ENCODE measurements around the gene LPP. TPM values are rescaled to one million over a fixed set of nuclear protein-coding genes. Genes with fewer than 3 reads are reported as not detected.

The LPP gene
- total and polyA plus RNA-seq, 8 donors, result 4.9 to 84.4 (median 45.9) TPM

DNA sequence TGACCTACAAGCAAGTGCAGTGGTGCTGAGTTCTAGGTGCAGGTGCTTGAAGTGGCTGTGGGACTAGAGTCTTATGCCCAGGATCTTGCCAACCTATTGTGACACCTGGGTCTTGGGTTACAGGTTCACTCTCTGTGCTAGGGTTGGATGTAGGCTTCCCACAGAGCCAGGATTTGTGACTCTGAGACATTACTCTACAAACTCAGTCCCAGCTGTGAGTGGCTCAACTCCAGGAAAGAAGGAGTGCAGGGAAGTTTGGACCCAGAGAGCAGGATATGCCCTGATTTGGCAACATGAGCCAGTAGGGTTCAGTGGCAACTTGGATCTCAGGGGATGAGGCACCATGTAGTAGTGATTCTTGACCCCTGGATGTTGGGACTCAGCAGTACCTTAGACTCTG is 182.2 kb downstream of the LPP start:
- intact Hi-C loops (cut with DNase I), result no loop called here
- H3K4me3 ChIP-seq, result no peak overlapping the region
- ATAC-seq (no peak), FAIRE-seq (no peak), DNase-seq (no peak)
- TF ChIP-seq, protein P1, sequence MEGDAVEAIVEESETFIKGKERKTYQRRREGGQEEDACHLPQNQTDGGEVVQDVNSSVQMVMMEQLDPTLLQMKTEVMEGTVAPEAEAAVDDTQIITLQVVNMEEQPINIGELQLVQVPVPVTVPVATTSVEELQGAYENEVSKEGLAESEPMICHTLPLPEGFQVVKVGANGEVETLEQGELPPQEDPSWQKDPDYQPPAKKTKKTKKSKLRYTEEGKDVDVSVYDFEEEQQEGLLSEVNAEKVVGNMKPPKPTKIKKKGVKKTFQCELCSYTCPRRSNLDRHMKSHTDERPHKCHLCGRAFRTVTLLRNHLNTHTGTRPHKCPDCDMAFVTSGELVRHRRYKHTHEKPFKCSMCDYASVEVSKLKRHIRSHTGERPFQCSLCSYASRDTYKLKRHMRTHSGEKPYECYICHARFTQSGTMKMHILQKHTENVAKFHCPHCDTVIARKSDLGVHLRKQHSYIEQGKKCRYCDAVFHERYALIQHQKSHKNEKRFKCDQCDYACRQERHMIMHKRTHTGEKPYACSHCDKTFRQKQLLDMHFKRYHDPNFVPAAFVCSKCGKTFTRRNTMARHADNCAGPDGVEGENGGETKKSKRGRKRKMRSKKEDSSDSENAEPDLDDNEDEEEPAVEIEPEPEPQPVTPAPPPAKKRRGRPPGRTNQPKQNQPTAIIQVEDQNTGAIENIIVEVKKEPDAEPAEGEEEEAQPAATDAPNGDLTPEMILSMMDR (IDR thresholded peaks at IDR 0.05), result no peak
- peaks cover 0 to 3% (median 0%) of the 10 kb centered on the region in 3 donors for H3K4me1 ChIP-seq
- no peaks in the 10 kb centered on the region for H3K9me3 ChIP-seq
- no peaks in the 10 kb centered on the region for H3K27me3 ChIP-seq
- no peaks in the 10 kb centered on the region for H3K36me3 ChIP-seq
- H3K27ac ChIP-seq, result no peak overlapping the region

DNA sequence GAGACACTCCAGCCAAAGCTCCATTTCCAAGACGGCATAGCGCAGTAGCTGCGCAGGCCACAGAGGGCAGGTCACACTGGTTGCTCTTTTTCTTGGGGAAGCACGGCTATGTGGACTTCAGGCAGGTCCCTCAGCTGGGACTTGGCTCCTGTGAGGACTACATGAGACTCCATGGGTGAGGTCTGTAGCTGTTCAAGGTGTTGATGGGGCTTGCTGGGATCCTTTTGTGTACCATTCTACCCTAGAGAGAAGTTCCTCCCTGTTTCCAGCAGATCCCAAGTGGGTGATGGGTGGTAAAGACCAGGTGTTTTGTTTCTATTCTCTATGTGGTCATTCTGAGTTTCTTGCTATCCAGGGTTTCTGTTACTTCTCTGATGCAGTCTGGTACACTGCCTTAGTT is 183.3 kb downstream of the LPP start:
- 97 to 100% methylated on average over 4 of the region's 4 CpGs for WGBS, 2 donors
- Histone ChIP-seq H3K27ac (no peak overlapping the region), H3K4me1 (peaks cover 0 to under 1% (median 0%) of the 10 kb centered on the region in 3 donors), H3K9me3 (no peaks in the 10 kb centered on the region), H3K4me3 (no peak overlapping the region), H3K27me3 (no peaks in the 10 kb centered on the region), H3K36me3 (no peaks in the 10 kb centered on the region)
- FAIRE-seq, result no peak
- TF ChIP-seq, protein P1 (IDR thresholded peaks at IDR 0.05), result no peak
- intact Hi-C loops (cut with DNase I), result no loop called here
- ATAC-seq, result no peak
- no peak for DNase-seq

DNA sequence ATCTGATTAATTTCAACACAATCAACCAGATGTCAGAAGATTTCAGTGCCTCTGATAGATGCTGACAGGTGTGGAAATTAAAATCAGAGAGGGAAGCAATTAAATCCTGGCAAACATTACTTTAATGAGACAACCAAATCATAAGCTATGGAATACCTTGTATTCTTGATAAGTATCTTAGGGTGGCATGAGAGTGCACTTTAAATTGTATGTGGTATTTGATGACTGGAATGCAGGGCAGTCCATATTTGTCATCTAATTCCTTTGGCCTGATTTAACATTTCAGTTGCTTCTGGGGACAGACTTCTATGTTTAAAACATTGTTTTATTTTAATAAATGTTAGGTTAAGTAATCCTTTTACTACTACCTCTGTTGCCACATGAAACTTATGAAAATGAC is 184.1 kb downstream of the LPP start:
- ATAC-seq (no peak), FAIRE-seq (no peak), DNase-seq (no peak)
- no peaks in the 10 kb centered on the region for H3K36me3 ChIP-seq
- no peaks in the 10 kb centered on the region for H3K27me3 ChIP-seq
- H3K9me3 ChIP-seq, result no peaks in the 10 kb centered on the region
- TF ChIP-seq, protein P1 (IDR thresholded peaks at IDR 0.05), result no peak
- H3K27ac ChIP-seq, result no peak overlapping the region
- no peak overlapping the region for H3K4me3 ChIP-seq
- H3K4me1 ChIP-seq, result peaks cover under 1 to 3% (median 2%) of the 10 kb centered on the region in 3 donors
- intact Hi-C loops (cut with DNase I), result no loop called here

DNA sequence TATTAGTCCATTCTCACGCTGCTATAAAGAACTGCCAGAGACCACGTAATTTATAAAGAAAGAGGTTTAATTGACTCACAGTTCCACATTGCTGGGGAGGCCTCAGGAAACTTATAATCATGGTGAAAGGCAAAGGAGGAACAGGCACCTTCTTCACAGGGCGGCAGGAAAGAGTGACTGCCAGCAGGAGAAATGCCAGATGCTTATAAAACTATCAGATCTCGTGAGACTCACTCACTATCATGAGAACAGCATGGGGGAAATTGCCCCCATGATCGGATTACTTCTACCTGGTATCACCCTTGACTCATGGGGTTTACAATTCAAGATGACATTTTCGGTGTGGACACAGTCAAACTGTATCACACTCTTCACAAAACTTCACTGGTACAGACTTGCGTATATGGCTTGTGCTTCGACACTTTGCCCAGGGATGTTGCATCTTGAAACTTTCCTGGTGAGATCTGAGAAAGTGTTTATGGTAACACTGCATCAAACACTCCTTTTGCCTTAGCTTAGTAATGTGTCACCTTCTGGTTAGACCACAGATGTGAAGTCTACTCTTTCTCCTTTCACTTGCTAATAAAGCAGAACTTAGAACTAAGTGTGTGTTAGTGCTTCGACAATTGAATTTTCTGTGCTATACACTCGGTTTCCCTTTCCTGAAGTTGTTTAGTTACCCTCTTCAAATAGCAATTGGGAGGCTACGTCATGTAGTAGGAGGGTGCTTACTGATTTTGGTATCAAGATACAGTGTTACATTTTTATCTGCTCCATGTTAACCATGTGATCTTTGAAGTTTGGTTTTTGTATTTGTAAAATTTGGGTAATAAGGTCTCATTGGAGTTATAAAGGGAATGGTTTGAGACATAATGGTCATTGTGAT is 185.7 kb downstream of the LPP start:
- no peak for ATAC-seq
- DNase-seq, result no peak
- intact Hi-C loops (cut with DNase I), result no loop called here
- WGBS, 2 donors, result 90% methylated on average over 11 of the region's 11 CpGs
- Histone ChIP-seq H3K36me3 (no peaks in the 10 kb centered on the region), H3K4me3 (no peak overlapping the region), H3K27ac (no peak overlapping the region), H3K4me1 (peaks cover 6 to 11% (median 11%) of the 10 kb centered on the region in 3 donors), H3K9me3 (no peaks in the 10 kb centered on the region), H3K27me3 (no peaks in the 10 kb centered on the region)
- FAIRE-seq, result no peak
- TF ChIP-seq, protein P1 (IDR thresholded peaks at IDR 0.05), result no peak

DNA sequence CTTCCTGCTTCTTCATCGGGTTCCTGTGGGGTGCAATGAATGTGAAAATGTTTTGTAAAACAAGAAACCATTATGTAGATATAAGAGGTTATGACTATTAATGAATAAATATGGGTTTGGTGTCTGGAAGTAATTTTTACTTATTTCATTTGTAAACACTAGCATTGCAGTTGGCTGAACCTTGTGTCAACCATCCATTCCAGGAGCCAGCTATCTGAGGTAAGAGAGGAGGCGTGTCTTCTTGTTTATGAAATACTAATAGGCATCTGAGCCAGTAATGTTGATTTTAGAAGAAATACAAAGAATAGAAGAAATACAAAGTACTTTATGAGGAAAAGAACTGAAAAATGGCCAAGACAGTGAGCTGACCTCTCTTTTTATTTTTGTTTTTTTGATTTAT is 187.5 kb downstream of the LPP start:
- Histone ChIP-seq H3K27ac (no peak overlapping the region), H3K36me3 (no peaks in the 10 kb centered on the region), H3K4me3 (no peak overlapping the region), H3K27me3 (no peaks in the 10 kb centered on the region), H3K9me3 (no peaks in the 10 kb centered on the region), H3K4me1 (peaks cover 6 to 11% (median 11%) of the 10 kb centered on the region in 3 donors)
- 86 to 92% methylated on average over 2 of the region's 2 CpGs for WGBS, 2 donors
- FAIRE-seq, result no peak
- no peak for DNase-seq
- intact Hi-C loops (cut with DNase I), result no loop called here
- no peak for ATAC-seq
- TF ChIP-seq, protein P1 (IDR thresholded peaks at IDR 0.05), result no peak
